HL-60 (cell line): ENCODE measurements around the gene FGG.

Experiments
- DNase-seq, 2 experiments: peaks; one replicate each; pipeline ENCODE4 v3.0.0-alpha.2; 2010 to 2020; ENCODE audit warnings: low read depth in 1 of 2, low spot score in 1 of 2
- H3K27ac ChIP-seq: fragments of 250-450 bp; sonication (Bioruptor Pico); replicated peaks from 2 replicates; pipeline ENCODE4 v1.5.1; 2020; ENCODE audit warnings: mild to moderate bottlenecking, moderate library complexity
- H3K27me3 ChIP-seq: fragments of 250-450 bp; sonication (Bioruptor Pico); 2 replicates; pipeline ENCODE4 v1.5.1; 2021; ENCODE audit warnings: mild to moderate bottlenecking, moderate library complexity; ENCODE audit not compliant: insufficient read depth, poor library complexity, severe bottlenecking
- H3K4me3 ChIP-seq: replicated peaks from 2 replicates; pipeline ENCODE4 v1.5.1; 2011; ENCODE audit warnings: mild to moderate bottlenecking, control low read depth, low read length; ENCODE audit not compliant: insufficient read depth
- GABPA ChIP-seq: IDR thresholded peaks from 2 replicates; pipeline ENCODE4 v1.6.1; 2012; ENCODE audit warnings: low read depth
- POLR2AphosphoS5 ChIP-seq: IDR thresholded peaks from 2 replicates; pipeline ENCODE4 v1.6.1; 2012; ENCODE audit warnings: low read depth
- SPI1 ChIP-seq: IDR thresholded peaks from 2 replicates; pipeline ENCODE4 v1.6.1; 2012; ENCODE audit warnings: low read depth, mild to moderate bottlenecking, borderline replicate concordance
- TF ChIP-seq, protein P1 (sequence below): IDR thresholded peaks from one replicate; pipeline ENCODE4 v1.5.1; 2011; ENCODE audit warnings: low read length, control low read depth, inconsistent platforms; ENCODE audit not compliant: insufficient read depth
- TF ChIP-seq, protein P2 (sequence below): IDR thresholded peaks from 2 replicates; pipeline ENCODE4 v1.6.1; 2012; ENCODE audit warnings: low read depth; ENCODE audit not compliant: insufficient replicate concordance

The FGG gene

DNA sequence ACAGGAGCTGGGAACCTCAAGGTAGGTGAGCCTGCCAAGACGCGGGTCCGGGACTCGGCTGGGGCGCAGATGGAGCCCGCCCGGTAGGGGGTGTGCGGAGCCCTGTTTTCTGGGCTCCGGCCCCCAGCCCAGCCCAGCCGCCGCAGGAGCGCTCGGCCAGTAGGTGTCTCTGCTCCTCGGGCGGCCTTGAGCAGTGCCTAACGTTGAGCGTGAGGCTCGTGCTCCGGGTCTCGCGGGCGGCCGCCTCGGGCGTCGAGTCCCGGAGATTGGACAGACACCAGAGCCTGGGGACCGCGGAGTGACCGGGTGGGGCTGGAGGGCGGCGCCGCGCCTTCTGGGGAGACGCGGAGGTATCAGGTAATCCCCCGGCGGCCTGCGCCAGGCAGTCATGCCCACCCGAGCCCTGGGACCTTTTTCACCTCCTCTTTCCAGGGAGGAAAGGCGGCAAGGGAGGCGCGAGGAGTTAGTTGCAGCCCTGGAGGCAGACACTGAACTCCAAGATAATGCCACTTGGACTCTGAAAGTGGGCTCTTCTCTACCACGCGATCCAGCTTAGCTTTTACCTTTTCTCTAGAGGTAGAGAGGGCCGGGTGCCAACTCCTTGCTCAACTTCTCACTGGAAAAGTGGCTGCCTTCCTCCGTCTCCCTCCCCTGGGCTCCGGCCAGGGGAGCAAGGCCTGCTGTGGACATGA lies 14.5 kb upstream of the FGG start:
- H3K27ac ChIP-seq, result no peak overlapping the region

DNA sequence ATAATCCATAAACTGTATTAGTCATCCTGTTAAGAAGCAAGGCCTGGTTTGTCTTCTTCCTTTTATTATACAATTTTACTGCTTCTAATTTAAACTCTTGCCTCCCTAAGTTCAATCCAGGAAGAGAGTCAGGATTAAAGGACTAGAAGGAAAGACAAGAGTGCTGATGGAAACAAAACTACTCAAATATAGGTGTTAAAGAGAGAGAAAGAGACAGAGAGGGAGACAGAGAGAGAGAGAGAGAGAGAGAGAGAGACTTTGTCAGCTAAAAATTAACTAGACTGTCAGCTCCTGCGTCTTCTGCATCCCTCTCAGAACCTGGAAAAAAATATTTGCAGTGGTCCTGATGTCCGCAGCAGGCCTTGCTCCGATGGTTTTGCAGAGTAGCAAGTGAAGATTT lies 13.5 kb upstream of the FGG start:
- H3K27me3 ChIP-seq, result peaks cover 4% of the 10 kb centered on the region
- TF ChIP-seq, protein P1, sequence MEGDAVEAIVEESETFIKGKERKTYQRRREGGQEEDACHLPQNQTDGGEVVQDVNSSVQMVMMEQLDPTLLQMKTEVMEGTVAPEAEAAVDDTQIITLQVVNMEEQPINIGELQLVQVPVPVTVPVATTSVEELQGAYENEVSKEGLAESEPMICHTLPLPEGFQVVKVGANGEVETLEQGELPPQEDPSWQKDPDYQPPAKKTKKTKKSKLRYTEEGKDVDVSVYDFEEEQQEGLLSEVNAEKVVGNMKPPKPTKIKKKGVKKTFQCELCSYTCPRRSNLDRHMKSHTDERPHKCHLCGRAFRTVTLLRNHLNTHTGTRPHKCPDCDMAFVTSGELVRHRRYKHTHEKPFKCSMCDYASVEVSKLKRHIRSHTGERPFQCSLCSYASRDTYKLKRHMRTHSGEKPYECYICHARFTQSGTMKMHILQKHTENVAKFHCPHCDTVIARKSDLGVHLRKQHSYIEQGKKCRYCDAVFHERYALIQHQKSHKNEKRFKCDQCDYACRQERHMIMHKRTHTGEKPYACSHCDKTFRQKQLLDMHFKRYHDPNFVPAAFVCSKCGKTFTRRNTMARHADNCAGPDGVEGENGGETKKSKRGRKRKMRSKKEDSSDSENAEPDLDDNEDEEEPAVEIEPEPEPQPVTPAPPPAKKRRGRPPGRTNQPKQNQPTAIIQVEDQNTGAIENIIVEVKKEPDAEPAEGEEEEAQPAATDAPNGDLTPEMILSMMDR, result no peak
- TF ChIP-seq SPI1 (no peak), GABPA (no peak), POLR2AphosphoS5 (no peak)
- TF ChIP-seq, protein P2, sequence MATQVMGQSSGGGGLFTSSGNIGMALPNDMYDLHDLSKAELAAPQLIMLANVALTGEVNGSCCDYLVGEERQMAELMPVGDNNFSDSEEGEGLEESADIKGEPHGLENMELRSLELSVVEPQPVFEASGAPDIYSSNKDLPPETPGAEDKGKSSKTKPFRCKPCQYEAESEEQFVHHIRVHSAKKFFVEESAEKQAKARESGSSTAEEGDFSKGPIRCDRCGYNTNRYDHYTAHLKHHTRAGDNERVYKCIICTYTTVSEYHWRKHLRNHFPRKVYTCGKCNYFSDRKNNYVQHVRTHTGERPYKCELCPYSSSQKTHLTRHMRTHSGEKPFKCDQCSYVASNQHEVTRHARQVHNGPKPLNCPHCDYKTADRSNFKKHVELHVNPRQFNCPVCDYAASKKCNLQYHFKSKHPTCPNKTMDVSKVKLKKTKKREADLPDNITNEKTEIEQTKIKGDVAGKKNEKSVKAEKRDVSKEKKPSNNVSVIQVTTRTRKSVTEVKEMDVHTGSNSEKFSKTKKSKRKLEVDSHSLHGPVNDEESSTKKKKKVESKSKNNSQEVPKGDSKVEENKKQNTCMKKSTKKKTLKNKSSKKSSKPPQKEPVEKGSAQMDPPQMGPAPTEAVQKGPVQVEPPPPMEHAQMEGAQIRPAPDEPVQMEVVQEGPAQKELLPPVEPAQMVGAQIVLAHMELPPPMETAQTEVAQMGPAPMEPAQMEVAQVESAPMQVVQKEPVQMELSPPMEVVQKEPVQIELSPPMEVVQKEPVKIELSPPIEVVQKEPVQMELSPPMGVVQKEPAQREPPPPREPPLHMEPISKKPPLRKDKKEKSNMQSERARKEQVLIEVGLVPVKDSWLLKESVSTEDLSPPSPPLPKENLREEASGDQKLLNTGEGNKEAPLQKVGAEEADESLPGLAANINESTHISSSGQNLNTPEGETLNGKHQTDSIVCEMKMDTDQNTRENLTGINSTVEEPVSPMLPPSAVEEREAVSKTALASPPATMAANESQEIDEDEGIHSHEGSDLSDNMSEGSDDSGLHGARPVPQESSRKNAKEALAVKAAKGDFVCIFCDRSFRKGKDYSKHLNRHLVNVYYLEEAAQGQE, result no peak
- H3K27ac ChIP-seq, result no peak overlapping the region
- no peak overlapping the region for H3K4me3 ChIP-seq
- DNase-seq, result no peak

More for the DNA sequence above, 14.5 kb upstream of the FGG start:
- H3K27me3 ChIP-seq, result peaks cover 4% of the 10 kb centered on the region
- no peak overlapping the region for H3K4me3 ChIP-seq
- TF ChIP-seq, protein P1, result no peak
- TF ChIP-seq GABPA (no peak), SPI1 (no peak), POLR2AphosphoS5 (no peak)
- TF ChIP-seq, protein P2, result no peak
- DNase-seq, result peak in 1 of 2 experiments; percentile 31

DNA sequence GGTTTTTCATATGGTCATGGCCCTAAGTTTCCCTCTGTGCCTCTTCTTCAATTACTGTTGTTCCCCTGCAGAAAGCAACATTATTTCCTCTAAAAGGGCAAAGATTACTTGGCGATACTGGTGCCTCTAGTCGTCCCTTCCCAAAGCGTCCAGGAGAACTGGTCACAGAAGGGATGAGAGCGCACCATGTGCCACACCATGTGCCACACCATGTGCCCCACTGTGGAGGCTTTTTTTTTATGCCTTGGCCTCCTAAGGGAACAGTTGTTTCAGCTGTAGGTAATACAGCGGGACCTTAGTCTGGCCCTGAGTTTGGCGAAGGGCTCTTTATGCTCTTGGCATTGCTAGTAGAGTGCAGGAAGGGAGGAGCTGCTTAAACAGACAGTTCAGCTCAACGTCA lies 11.5 kb upstream of the FGG start:
- Histone ChIP-seq H3K4me3 (no peak overlapping the region), H3K27me3 (peaks cover 7% of the 10 kb centered on the region), H3K27ac (no peak overlapping the region)
- no peak for DNase-seq
- TF ChIP-seq POLR2AphosphoS5, result no peak
- no peak for TF ChIP-seq GABPA
- TF ChIP-seq, protein P2, result no peak
- TF ChIP-seq SPI1, result no peak
- TF ChIP-seq, protein P1, result no peak
